ENCODE measurements around the gene MTG2. TPM values are rescaled to one million over a fixed set of nuclear protein-coding genes. Genes with fewer than 3 reads are reported as not detected.

Gene MTG2
- polyA plus RNA-seq, 1 donor = 30.9 TPM

DNA sequence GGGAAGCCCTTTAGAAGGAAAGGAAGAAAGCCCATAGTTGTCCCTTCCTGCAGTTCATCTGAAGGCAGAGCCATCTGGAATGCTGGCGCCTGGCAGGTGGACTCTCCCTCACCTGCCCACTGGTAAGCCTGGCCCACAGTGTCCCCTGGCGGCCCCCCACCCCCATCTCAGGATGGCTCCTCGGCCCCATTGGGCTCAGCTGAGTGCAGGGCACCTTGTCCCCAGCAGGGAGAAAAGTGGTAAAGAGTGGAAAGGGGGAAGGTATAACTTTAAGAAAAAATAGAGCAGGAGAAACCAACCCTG is 26.6 kb upstream of the MTG2 start:
- no CpG with 5 or more reads among the region's 3 CpGs for WGBS (ENCODE audit: insufficient coverage, low lambda C conversion rate)

DNA sequence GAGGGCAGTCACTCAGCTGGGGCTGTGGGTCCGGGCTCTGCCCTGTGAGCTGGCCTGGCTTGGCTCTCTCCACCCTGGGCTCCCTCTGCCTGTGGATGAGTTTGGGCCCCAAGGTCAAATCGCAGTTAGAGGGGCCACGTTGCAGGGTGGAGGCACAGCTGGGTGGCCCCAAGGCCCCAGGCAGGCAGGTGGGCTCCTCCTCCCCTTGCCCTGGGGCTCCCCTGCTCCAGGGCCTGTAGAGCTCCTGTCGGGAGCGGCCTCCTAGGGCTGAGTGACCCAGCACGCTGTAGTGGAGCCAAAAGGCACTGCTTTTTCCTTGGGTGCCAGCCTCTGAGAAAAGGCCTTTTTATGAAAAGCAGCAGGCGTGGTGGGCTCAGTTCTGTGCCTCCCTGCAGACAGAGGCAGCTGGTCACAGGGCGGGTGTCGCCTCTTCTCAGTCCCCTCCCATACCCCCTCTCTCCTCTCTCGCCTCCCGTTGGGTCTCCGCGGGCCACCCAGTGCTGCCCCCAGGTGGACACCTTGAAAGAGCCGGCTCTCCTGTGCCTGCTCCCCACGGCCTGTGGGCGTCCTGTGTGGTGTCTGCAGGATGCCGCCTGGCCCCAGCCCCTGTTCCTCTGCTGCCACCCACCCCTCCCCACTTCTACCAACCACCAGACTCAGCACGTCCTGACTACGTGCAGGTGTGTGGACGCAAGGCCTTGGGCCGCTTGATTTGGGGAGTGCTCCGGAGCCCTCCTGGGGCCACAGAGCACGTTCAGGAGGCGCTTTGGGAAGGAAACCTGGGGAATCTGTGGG is 26.0 kb upstream of the MTG2 start:
- H3K9me3 ChIP-seq (ENCODE audit: control insufficient read depth, low read depth, low read length) = no peaks in the 10 kb centered on the region
- no peaks in the 10 kb centered on the region for H3K4me1 ChIP-seq (ENCODE audit: control insufficient read depth, insufficient read depth, low read length)
- no peaks in the 10 kb centered on the region for H3K27me3 ChIP-seq (ENCODE audit: control insufficient read depth, insufficient read depth, low read length)
- WGBS (ENCODE audit: insufficient coverage, low lambda C conversion rate) = no CpG with 5 or more reads among the region's 24 CpGs
- peaks cover 44% of the 10 kb centered on the region for H3K36me3 ChIP-seq (ENCODE audit: control insufficient read depth, insufficient read depth, low read length)
- H3K27ac ChIP-seq (ENCODE audit: low read length) = no peak overlapping the region
- DNase-seq = peak; percentile 34 to 57
- no peak overlapping the region for H3K4me3 ChIP-seq (ENCODE audit: low read length)

More for the DNA sequence above, 26.6 kb upstream of the MTG2 start:
- H3K27me3 ChIP-seq (ENCODE audit: control insufficient read depth, insufficient read depth, low read length) = no peaks in the 10 kb centered on the region
- peaks cover 38% of the 10 kb centered on the region for H3K36me3 ChIP-seq (ENCODE audit: control insufficient read depth, insufficient read depth, low read length)
- no peak for DNase-seq
- no peak overlapping the region for H3K4me3 ChIP-seq (ENCODE audit: low read length)
- H3K4me1 ChIP-seq (ENCODE audit: control insufficient read depth, insufficient read depth, low read length) = no peaks in the 10 kb centered on the region
- H3K27ac ChIP-seq (ENCODE audit: low read length) = no peak overlapping the region
- H3K9me3 ChIP-seq (ENCODE audit: control insufficient read depth, low read depth, low read length) = no peaks in the 10 kb centered on the region

DNA sequence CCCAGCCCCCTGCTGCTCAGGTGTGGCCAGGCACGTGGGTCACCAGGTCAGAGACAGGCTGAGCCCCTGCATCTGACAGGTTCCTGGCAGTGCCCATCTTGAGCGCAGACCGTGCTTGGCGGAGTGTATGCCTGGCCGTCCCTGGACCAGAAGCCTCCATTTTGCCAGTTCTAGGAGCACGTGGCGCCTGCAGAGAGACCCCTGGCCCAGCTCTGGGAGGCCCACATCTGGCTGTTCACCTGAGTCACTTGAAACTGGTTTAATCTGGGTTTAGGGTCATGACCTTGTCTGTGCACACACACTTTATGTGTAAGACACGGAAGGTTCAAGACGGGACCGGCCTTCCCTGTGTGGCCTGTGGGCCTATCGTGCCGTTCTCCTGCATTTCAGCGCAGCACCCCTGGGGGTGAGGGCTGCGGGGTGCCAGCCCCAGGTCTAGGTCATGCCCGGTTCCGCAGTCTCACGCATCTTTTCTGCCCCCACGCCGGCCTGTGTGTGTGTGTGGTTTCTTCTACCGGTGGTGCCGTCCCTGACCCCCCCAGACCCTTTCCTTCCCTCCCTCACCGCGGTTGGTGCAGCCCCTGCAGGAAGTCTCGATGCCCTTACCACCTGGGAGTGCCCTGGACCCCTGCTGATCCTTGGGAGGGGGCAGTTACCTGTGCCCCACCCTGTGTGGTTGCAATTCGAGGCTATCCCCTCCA is 25.3 kb upstream of the MTG2 start:
- DNase-seq = no peak
- H3K4me1 ChIP-seq (ENCODE audit: control insufficient read depth, insufficient read depth, low read length) = no peaks in the 10 kb centered on the region
- H3K27ac ChIP-seq (ENCODE audit: low read length) = no peak overlapping the region
- no peak overlapping the region for H3K4me3 ChIP-seq (ENCODE audit: low read length)
- no peaks in the 10 kb centered on the region for H3K27me3 ChIP-seq (ENCODE audit: control insufficient read depth, insufficient read depth, low read length)
- no CpG with 5 or more reads among the region's 25 CpGs for WGBS (ENCODE audit: insufficient coverage, low lambda C conversion rate)
- peaks cover 45% of the 10 kb centered on the region for H3K36me3 ChIP-seq (ENCODE audit: control insufficient read depth, insufficient read depth, low read length)
- no peaks in the 10 kb centered on the region for H3K9me3 ChIP-seq (ENCODE audit: control insufficient read depth, low read depth, low read length)

DNA sequence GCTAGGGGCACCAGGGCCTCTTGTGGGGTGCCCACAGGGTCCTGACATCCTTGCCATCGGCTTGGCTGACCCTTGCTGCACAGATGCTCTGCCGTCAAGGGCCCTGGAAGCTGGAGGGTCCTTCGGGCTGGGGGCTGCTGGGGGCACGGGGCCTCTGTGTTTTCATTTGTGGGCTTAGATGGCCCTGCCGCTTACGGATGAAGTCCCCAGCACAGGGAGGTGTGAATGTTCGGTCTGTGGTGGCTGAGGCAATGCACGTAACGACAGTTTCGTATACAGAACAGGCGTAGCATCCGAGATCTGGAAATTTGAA is 24.8 kb upstream of the MTG2 start:
- H3K9me3 ChIP-seq (ENCODE audit: control insufficient read depth, low read depth, low read length) = no peaks in the 10 kb centered on the region
- peaks cover 50% of the 10 kb centered on the region for H3K36me3 ChIP-seq (ENCODE audit: control insufficient read depth, insufficient read depth, low read length)
- H3K27ac ChIP-seq (ENCODE audit: low read length) = no peak overlapping the region
- H3K4me1 ChIP-seq (ENCODE audit: control insufficient read depth, insufficient read depth, low read length) = no peaks in the 10 kb centered on the region
- WGBS (ENCODE audit: insufficient coverage, low lambda C conversion rate) = 100% methylated on average over 7 of the region's 12 CpGs
- DNase-seq = no peak
- H3K4me3 ChIP-seq (ENCODE audit: low read length) = no peak overlapping the region
- H3K27me3 ChIP-seq (ENCODE audit: control insufficient read depth, insufficient read depth, low read length) = no peaks in the 10 kb centered on the region

DNA sequence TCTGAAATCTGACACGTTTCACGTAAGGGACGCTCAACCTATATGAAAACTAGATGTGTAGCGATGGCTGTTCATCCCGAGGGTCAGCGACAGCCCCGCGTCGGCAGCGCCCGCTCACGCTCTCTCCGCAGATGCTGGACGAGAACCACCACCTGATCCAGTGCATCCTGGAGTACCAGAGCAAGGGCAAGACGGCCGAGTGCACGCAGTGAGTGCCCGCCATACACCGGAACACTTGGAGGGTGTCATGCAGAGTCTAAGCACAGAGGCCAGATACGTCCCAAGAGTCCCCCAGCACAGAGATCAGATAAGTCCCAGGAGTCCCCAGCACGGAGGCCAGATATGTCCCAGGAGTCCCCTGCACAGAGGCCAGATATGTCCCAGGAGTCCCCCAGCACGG is 24.3 kb upstream of the MTG2 start:
- no CpG with 5 or more reads among the region's 22 CpGs for WGBS (ENCODE audit: insufficient coverage, low lambda C conversion rate)
- no peaks in the 10 kb centered on the region for H3K9me3 ChIP-seq (ENCODE audit: control insufficient read depth, low read depth, low read length)
- no peak overlapping the region for H3K4me3 ChIP-seq (ENCODE audit: low read length)
- no peak for DNase-seq
- no peaks in the 10 kb centered on the region for H3K4me1 ChIP-seq (ENCODE audit: control insufficient read depth, insufficient read depth, low read length)
- H3K27ac ChIP-seq (ENCODE audit: low read length) = no peak overlapping the region
- H3K36me3 ChIP-seq (ENCODE audit: control insufficient read depth, insufficient read depth, low read length) = peaks cover 49% of the 10 kb centered on the region
- no peaks in the 10 kb centered on the region for H3K27me3 ChIP-seq (ENCODE audit: control insufficient read depth, insufficient read depth, low read length)

DNA sequence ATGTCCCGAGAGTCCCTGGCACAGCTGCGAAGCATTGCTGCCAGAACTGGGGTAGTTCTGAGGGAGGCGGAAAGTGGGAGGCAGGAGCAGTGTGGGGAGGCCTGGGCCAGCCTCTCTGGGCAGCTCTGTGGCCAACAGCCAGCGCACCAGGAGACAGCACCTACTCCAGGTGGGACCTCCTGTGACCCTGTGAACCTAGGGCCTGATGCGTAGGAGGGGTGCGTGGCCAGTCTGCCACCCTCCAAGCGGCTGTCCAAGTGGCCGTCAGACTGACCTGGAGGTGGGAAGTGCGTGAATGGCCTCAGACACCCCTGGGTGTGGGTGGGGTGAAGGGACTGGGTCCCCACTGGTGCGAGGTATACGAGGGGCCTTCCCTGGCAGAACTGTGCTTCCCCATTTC is 23.8 kb upstream of the MTG2 start:
- DNase-seq = no peak
- no peak overlapping the region for H3K4me3 ChIP-seq (ENCODE audit: low read length)
- no peaks in the 10 kb centered on the region for H3K27me3 ChIP-seq (ENCODE audit: control insufficient read depth, insufficient read depth, low read length)
- no peaks in the 10 kb centered on the region for H3K9me3 ChIP-seq (ENCODE audit: control insufficient read depth, low read depth, low read length)
- peaks cover 53% of the 10 kb centered on the region for H3K36me3 ChIP-seq (ENCODE audit: control insufficient read depth, insufficient read depth, low read length)
- no CpG with 5 or more reads among the region's 11 CpGs for WGBS (ENCODE audit: insufficient coverage, low lambda C conversion rate)
- H3K4me1 ChIP-seq (ENCODE audit: control insufficient read depth, insufficient read depth, low read length) = no peaks in the 10 kb centered on the region
- H3K27ac ChIP-seq (ENCODE audit: low read length) = no peak overlapping the region

DNA sequence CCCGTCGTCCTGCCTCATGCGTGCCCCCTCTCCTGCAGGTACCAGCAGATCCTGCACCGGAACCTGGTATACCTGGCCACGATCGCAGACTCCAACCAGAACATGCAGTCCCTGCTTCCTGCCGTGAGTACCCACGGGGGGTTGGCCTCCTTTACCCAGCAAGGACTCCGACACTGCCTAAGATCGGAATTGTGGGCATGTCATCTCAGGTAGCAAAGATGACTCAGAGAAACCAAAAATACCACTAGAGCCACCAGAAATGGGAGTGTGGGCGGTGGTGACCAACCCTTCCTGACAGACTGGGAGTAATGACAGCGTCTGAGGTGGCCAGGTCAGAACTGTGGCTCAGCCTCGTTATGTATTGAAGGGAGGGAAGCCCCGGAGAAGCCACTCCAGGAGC is 23.0 kb upstream of the MTG2 start:
- H3K9me3 ChIP-seq (ENCODE audit: control insufficient read depth, low read depth, low read length) = no peaks in the 10 kb centered on the region
- no peak overlapping the region for H3K27ac ChIP-seq (ENCODE audit: low read length)
- no peak overlapping the region for H3K4me3 ChIP-seq (ENCODE audit: low read length)
- no peak for DNase-seq
- no peaks in the 10 kb centered on the region for H3K27me3 ChIP-seq (ENCODE audit: control insufficient read depth, insufficient read depth, low read length)
- no peaks in the 10 kb centered on the region for H3K4me1 ChIP-seq (ENCODE audit: control insufficient read depth, insufficient read depth, low read length)
- peaks cover 56% of the 10 kb centered on the region for H3K36me3 ChIP-seq (ENCODE audit: control insufficient read depth, insufficient read depth, low read length)
- 100% methylated on average over 1 of the region's 14 CpGs for WGBS (ENCODE audit: insufficient coverage, low lambda C conversion rate)

DNA sequence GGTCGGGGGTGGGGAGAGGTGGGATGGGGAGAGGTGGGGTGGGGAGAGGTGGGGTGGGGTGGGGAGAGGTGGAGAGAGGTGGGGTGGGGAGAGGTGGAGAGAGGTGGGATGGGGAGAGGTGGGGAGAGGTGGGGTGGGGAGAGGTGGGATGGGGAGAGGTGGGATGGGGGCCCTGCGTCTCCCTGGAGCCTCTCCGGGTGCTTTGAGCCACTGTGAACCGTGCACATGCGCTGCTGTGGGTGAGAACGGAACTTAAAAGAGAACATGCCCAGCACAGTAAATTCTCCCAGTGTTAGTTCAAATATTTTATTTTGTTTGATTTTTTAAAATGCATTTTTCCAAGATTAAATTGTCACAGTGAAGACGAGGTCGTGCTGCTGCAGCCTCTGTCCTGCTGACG is 22.6 kb upstream of the MTG2 start:
- 100% methylated on average over 2 of the region's 9 CpGs for WGBS (ENCODE audit: insufficient coverage, low lambda C conversion rate)
- H3K36me3 ChIP-seq (ENCODE audit: control insufficient read depth, insufficient read depth, low read length) = peaks cover 57% of the 10 kb centered on the region

DNA sequence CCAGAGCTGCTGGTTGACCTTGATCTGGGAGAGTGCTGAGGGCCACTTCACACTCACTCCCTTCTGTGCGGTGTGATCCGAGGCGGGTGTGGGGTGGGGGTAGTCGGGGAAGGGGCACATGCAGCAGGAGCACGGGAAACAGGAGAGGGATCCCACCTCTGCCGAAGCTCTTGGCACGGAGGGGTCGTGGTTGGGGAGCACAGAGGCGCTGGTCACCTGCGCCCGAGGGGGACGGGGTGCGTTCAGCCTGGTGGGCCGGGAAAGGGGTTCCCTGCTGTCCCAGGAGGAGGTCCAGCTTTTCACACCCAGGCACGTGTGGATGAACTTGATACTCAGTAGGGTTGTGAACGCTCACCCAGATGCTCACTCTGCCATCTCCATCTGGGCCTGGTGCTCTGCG is 22.0 kb upstream of the MTG2 start:
- Histone ChIP-seq H3K27ac (ENCODE audit: low read length) (no peak overlapping the region), H3K4me3 (ENCODE audit: low read length) (no peak overlapping the region), H3K4me1 (ENCODE audit: control insufficient read depth, insufficient read depth, low read length) (no peaks in the 10 kb centered on the region), H3K9me3 (ENCODE audit: control insufficient read depth, low read depth, low read length) (no peaks in the 10 kb centered on the region), H3K27me3 (ENCODE audit: control insufficient read depth, insufficient read depth, low read length) (no peaks in the 10 kb centered on the region), H3K36me3 (ENCODE audit: control insufficient read depth, insufficient read depth, low read length) (peaks cover 61% of the 10 kb centered on the region)
- no peak for DNase-seq
- no CpG with 5 or more reads among the region's 17 CpGs for WGBS (ENCODE audit: insufficient coverage, low lambda C conversion rate)

More for the DNA sequence above, 22.6 kb upstream of the MTG2 start:
- H3K27ac ChIP-seq (ENCODE audit: low read length) = no peak overlapping the region
- H3K9me3 ChIP-seq (ENCODE audit: control insufficient read depth, low read depth, low read length) = no peaks in the 10 kb centered on the region
- H3K4me3 ChIP-seq (ENCODE audit: low read length) = no peak overlapping the region
- DNase-seq = no peak
- no peaks in the 10 kb centered on the region for H3K4me1 ChIP-seq (ENCODE audit: control insufficient read depth, insufficient read depth, low read length)
- no peaks in the 10 kb centered on the region for H3K27me3 ChIP-seq (ENCODE audit: control insufficient read depth, insufficient read depth, low read length)

DNA sequence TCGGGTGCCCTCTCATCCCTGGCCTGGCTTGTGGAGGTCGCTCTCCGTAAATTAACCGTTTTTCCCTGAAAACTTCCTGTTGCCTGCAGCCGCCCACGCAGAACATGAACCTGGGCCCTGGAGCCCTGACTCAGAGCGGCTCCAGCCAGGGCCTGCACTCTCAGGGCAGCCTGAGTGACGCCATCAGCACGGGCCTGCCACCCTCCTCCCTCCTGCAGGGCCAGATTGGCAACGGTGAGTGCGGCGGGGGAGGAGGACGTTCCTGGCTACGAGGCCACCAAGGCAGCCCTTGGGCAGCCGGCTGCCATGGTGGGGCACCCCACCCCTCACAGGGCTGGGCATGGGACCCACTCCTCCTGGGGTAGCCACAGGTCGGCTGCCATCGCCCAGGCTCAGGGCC is 21.5 kb upstream of the MTG2 start:
- Histone ChIP-seq H3K36me3 (ENCODE audit: control insufficient read depth, insufficient read depth, low read length) (peaks cover 63% of the 10 kb centered on the region), H3K4me3 (ENCODE audit: low read length) (no peak overlapping the region), H3K27ac (ENCODE audit: low read length) (no peak overlapping the region), H3K9me3 (ENCODE audit: control insufficient read depth, low read depth, low read length) (no peaks in the 10 kb centered on the region), H3K4me1 (ENCODE audit: control insufficient read depth, insufficient read depth, low read length) (no peaks in the 10 kb centered on the region), H3K27me3 (ENCODE audit: control insufficient read depth, insufficient read depth, low read length) (no peaks in the 10 kb centered on the region)
- WGBS (ENCODE audit: insufficient coverage, low lambda C conversion rate) = no CpG with 5 or more reads among the region's 17 CpGs
- no peak for DNase-seq

Measured in large intestine (tissue), 3 donors.